Measurements from ENCODE around the gene ARPC2.

The ARPC2 gene

GRCh38 chr2:218179782-218180181 is 37.2 kb upstream of the ARPC2 start:
- H3K36me3 ChIP-seq (ENCODE audit: control insufficient read depth in 4 of 4, insufficient read depth in 4 of 4, low read length in 3 of 4), result no peaks in the 10 kb centered on the region
- no peak overlapping the region for H3K27ac ChIP-seq (ENCODE audit: insufficient read depth in 1 of 2, low read depth in 1 of 2, low read length in 2 of 2, poor library complexity in 1 of 2, severe bottlenecking in 2 of 2)
- ChIA-PET CTCF (interaction anchor here (1.4 kb wide), 1 partner anchor 79 kb away, joined by 3 read pairs; no protein-coding TSS in a partner anchor), POLR2A (no interaction called here)
- DNase-seq, result no peak
- WGBS (ENCODE audit: insufficient coverage), result 100% methylated on average over 4 of the region's 4 CpGs
- H3K27me3 ChIP-seq (replicated peaks in 2 of 5; ENCODE audit: control insufficient read depth in 4 of 5, insufficient read depth in 5 of 5, low read length in 4 of 5), result peaks cover 0 to 4% (median 0%) of the 10 kb centered on the region in 5 experiments
- H3K4me1 ChIP-seq (ENCODE audit: control extremely low read depth in 1 of 4, control insufficient read depth in 4 of 4, insufficient read depth in 4 of 4, low read length in 3 of 4), result no peaks in the 10 kb centered on the region
- no peak overlapping the region for H3K4me3 ChIP-seq (ENCODE audit: control insufficient read depth in 1 of 7, extremely low read depth in 1 of 7, insufficient read depth in 4 of 7, low read depth in 2 of 7, low read length in 6 of 7)
- H3K9me3 ChIP-seq (ENCODE audit: control extremely low read depth in 1 of 5, control insufficient read depth in 4 of 5, insufficient read depth in 2 of 5, low read depth in 1 of 5, low read length in 4 of 5), result no peaks in the 10 kb centered on the region

- no peak for DNase-seq
- no peak overlapping the region for H3K4me3 ChIP-seq (ENCODE audit: control insufficient read depth in 1 of 7, extremely low read depth in 1 of 7, insufficient read depth in 4 of 7, low read depth in 2 of 7, low read length in 6 of 7)
- no peak overlapping the region for H3K27ac ChIP-seq (ENCODE audit: insufficient read depth in 1 of 2, low read depth in 1 of 2, low read length in 2 of 2, poor library complexity in 1 of 2, severe bottlenecking in 2 of 2)
- 79% methylated on average over 6 of the region's 9 CpGs for WGBS (ENCODE audit: insufficient coverage)
- no peaks in the 10 kb centered on the region for H3K4me1 ChIP-seq (ENCODE audit: control extremely low read depth in 1 of 4, control insufficient read depth in 4 of 4, insufficient read depth in 4 of 4, low read length in 3 of 4)
- H3K27me3 ChIP-seq (replicated peaks in 2 of 5; ENCODE audit: control insufficient read depth in 4 of 5, insufficient read depth in 5 of 5, low read length in 4 of 5), result peaks cover 0 to 4% (median 0%) of the 10 kb centered on the region in 5 experiments
- no peaks in the 10 kb centered on the region for H3K9me3 ChIP-seq (ENCODE audit: control extremely low read depth in 1 of 5, control insufficient read depth in 4 of 5, insufficient read depth in 2 of 5, low read depth in 1 of 5, low read length in 4 of 5)
- H3K36me3 ChIP-seq (ENCODE audit: control insufficient read depth in 4 of 4, insufficient read depth in 4 of 4, low read length in 3 of 4), result no peaks in the 10 kb centered on the region
- ChIA-PET POLR2A (interaction anchor here (0.8 kb wide), 1 partner anchor 95 kb away, joined by 4 read pairs; no protein-coding TSS in a partner anchor), CTCF (interaction anchor here (1.0 to 1.9 kb wide), 5 partner anchors 9 to 395 kb away, joined by 3 to 5 read pairs (median 4); no protein-coding TSS in a partner anchor)
These were observed 36.4 kb upstream of the ARPC2 start for GRCh38 chr2:218180467-218181114.

- POLR2A ChIA-PET, result no interaction called here
- H3K4me1 ChIP-seq (ENCODE audit: control extremely low read depth in 1 of 4, control insufficient read depth in 4 of 4, insufficient read depth in 4 of 4, low read length in 3 of 4), result peaks cover 0 to 8% (median 6%) of the 10 kb centered on the region in 4 experiments
- no peak overlapping the region for H3K27ac ChIP-seq (ENCODE audit: insufficient read depth in 1 of 2, low read depth in 1 of 2, low read length in 2 of 2, poor library complexity in 1 of 2, severe bottlenecking in 2 of 2)
- CTCF ChIA-PET, result interaction anchor here (0.9 to 5.0 kb wide), 7 partner anchors 46 to 280 kb away, joined by 3 to 38 read pairs (median 4); partner anchors contain the start of gene GPBAR1
- WGBS (ENCODE audit: insufficient coverage), result 100% methylated on average over 1 of the region's 1 CpG
- peaks cover 0 to 4% (median 0%) of the 10 kb centered on the region in 5 experiments for H3K27me3 ChIP-seq (replicated peaks in 2 of 5; ENCODE audit: control insufficient read depth in 4 of 5, insufficient read depth in 5 of 5, low read length in 4 of 5)
- H3K4me3 ChIP-seq (ENCODE audit: control insufficient read depth in 1 of 7, extremely low read depth in 1 of 7, insufficient read depth in 4 of 7, low read depth in 2 of 7, low read length in 6 of 7), result no peak overlapping the region
- H3K9me3 ChIP-seq (ENCODE audit: control extremely low read depth in 1 of 5, control insufficient read depth in 4 of 5, insufficient read depth in 2 of 5, low read depth in 1 of 5, low read length in 4 of 5), result no peaks in the 10 kb centered on the region
- DNase-seq, result no peak
- H3K36me3 ChIP-seq (ENCODE audit: control insufficient read depth in 4 of 4, insufficient read depth in 4 of 4, low read length in 3 of 4), result no peaks in the 10 kb centered on the region
These were observed 32.7 kb upstream of the ARPC2 start for GRCh38 chr2:218184331-218184730.

- peaks cover 0 to 4% (median 0%) of the 10 kb centered on the region in 5 experiments for H3K27me3 ChIP-seq (replicated peaks in 2 of 5; ENCODE audit: control insufficient read depth in 4 of 5, insufficient read depth in 5 of 5, low read length in 4 of 5)
- ChIA-PET POLR2A (no interaction called here), CTCF (interaction anchor here (1.4 to 2.2 kb wide), 7 partner anchors 14 to 88 kb away, joined by 3 to 11 read pairs (median 5); no protein-coding TSS in a partner anchor)
- peak; percentile 80 to 84 (median 82) for DNase-seq
- peak overlapping the region in 2 of 7 experiments; percentile 16 to 27 for H3K4me3 ChIP-seq (ENCODE audit: control insufficient read depth in 1 of 7, extremely low read depth in 1 of 7, insufficient read depth in 4 of 7, low read depth in 2 of 7, low read length in 6 of 7)
- WGBS (ENCODE audit: insufficient coverage), result 43% methylated on average over 8 of the region's 8 CpGs
- H3K4me1 ChIP-seq (ENCODE audit: control extremely low read depth in 1 of 4, control insufficient read depth in 4 of 4, insufficient read depth in 4 of 4, low read length in 3 of 4), result peaks cover 0 to 8% (median 6%) of the 10 kb centered on the region in 4 experiments
- H3K36me3 ChIP-seq (ENCODE audit: control insufficient read depth in 4 of 4, insufficient read depth in 4 of 4, low read length in 3 of 4), result no peaks in the 10 kb centered on the region
- no peaks in the 10 kb centered on the region for H3K9me3 ChIP-seq (ENCODE audit: control extremely low read depth in 1 of 5, control insufficient read depth in 4 of 5, insufficient read depth in 2 of 5, low read depth in 1 of 5, low read length in 4 of 5)
- H3K27ac ChIP-seq (ENCODE audit: insufficient read depth in 1 of 2, low read depth in 1 of 2, low read length in 2 of 2, poor library complexity in 1 of 2, severe bottlenecking in 2 of 2), result no peak overlapping the region
These were observed 30.6 kb upstream of the ARPC2 start for GRCh38 chr2:218186355-218186766.

GRCh38 chr2:218186876-218187275 is 30.1 kb upstream of the ARPC2 start:
- Histone ChIP-seq H3K4me1 (ENCODE audit: control extremely low read depth in 1 of 4, control insufficient read depth in 4 of 4, insufficient read depth in 4 of 4, low read length in 3 of 4) (peaks cover 0 to 8% (median 6%) of the 10 kb centered on the region in 4 experiments), H3K9me3 (ENCODE audit: control extremely low read depth in 1 of 5, control insufficient read depth in 4 of 5, insufficient read depth in 2 of 5, low read depth in 1 of 5, low read length in 4 of 5) (no peaks in the 10 kb centered on the region), H3K27ac (ENCODE audit: insufficient read depth in 1 of 2, low read depth in 1 of 2, low read length in 2 of 2, poor library complexity in 1 of 2, severe bottlenecking in 2 of 2) (no peak overlapping the region), H3K4me3 (ENCODE audit: control insufficient read depth in 1 of 7, extremely low read depth in 1 of 7, insufficient read depth in 4 of 7, low read depth in 2 of 7, low read length in 6 of 7) (no peak overlapping the region), H3K36me3 (ENCODE audit: control insufficient read depth in 4 of 4, insufficient read depth in 4 of 4, low read length in 3 of 4) (no peaks in the 10 kb centered on the region), H3K27me3 (replicated peaks in 2 of 5; ENCODE audit: control insufficient read depth in 4 of 5, insufficient read depth in 5 of 5, low read length in 4 of 5) (peaks cover 0 to 4% (median 0%) of the 10 kb centered on the region in 5 experiments)
- 83% methylated on average over 1 of the region's 1 CpG for WGBS (ENCODE audit: insufficient coverage)
- DNase-seq, result no peak
- ChIA-PET CTCF (interaction anchor here (0.6 to 2.1 kb wide), 13 partner anchors 13 to 987 kb away, joined by 3 to 6 read pairs (median 3); no protein-coding TSS in a partner anchor), POLR2A (interaction anchor here (0.6 kb wide), 1 partner anchor 80 kb away, joined by 3 read pairs; no protein-coding TSS in a partner anchor)

- H3K36me3 ChIP-seq (ENCODE audit: control insufficient read depth in 4 of 4, insufficient read depth in 4 of 4, low read length in 3 of 4), result no peaks in the 10 kb centered on the region
- no peak for DNase-seq
- ChIA-PET CTCF (interaction anchor here (0.6 to 2.2 kb wide), 18 partner anchors 13 to 986 kb away, joined by 3 to 11 read pairs (median 4); partner anchors contain the start of gene GPBAR1), POLR2A (interaction anchor here (0.6 kb wide), 1 partner anchor 80 kb away, joined by 3 read pairs; no protein-coding TSS in a partner anchor)
- no peaks in the 10 kb centered on the region for H3K9me3 ChIP-seq (ENCODE audit: control extremely low read depth in 1 of 5, control insufficient read depth in 4 of 5, insufficient read depth in 2 of 5, low read depth in 1 of 5, low read length in 4 of 5)
- H3K27ac ChIP-seq (ENCODE audit: insufficient read depth in 1 of 2, low read depth in 1 of 2, low read length in 2 of 2, poor library complexity in 1 of 2, severe bottlenecking in 2 of 2), result no peak overlapping the region
- WGBS (ENCODE audit: insufficient coverage), result 100% methylated on average over 4 of the region's 4 CpGs
- H3K27me3 ChIP-seq (replicated peaks in 2 of 5; ENCODE audit: control insufficient read depth in 4 of 5, insufficient read depth in 5 of 5, low read length in 4 of 5), result peaks cover 0 to 4% (median 0%) of the 10 kb centered on the region in 5 experiments
- no peak overlapping the region for H3K4me3 ChIP-seq (ENCODE audit: control insufficient read depth in 1 of 7, extremely low read depth in 1 of 7, insufficient read depth in 4 of 7, low read depth in 2 of 7, low read length in 6 of 7)
- H3K4me1 ChIP-seq (ENCODE audit: control extremely low read depth in 1 of 4, control insufficient read depth in 4 of 4, insufficient read depth in 4 of 4, low read length in 3 of 4), result peaks cover 0 to 12% (median 6%) of the 10 kb centered on the region in 4 experiments
These were observed 29.5 kb upstream of the ARPC2 start for GRCh38 chr2:218187296-218188015.
